GM21390 (cell line): ENCODE data around the gene FTO.

Experiments used
- ATAC-seq: cut with Tn5 transposase; IDR thresholded peaks from one replicate; pipeline ENCODE4 v1.9.1; 2021; ENCODE audit not compliant: unreplicated experiment

Gene FTO

GRCh38 chr16:53781023-53781605, 77.2 kb downstream of the FTO start:
- no peak for ATAC-seq

GRCh38 chr16:53782148-53782547, 78.2 kb downstream of the FTO start:
- ATAC-seq: no peak

GRCh38 chr16:53784291-53784690, 80.3 kb downstream of the FTO start:
- no peak for ATAC-seq

- no peak for ATAC-seq
Measured at GRCh38 chr16:53785044-53785443, 81.1 kb downstream of the FTO start.

- no peak for ATAC-seq
Measured at GRCh38 chr16:53785916-53786315, 82.0 kb downstream of the FTO start.

GRCh38 chr16:53787423-53787822, 83.5 kb downstream of the FTO start:
- no peak for ATAC-seq

GRCh38 chr16:53789137-53789536, 85.2 kb downstream of the FTO start:
- no peak for ATAC-seq

GRCh38 chr16:53792161-53792951, 88.4 kb downstream of the FTO start:
- ATAC-seq: no peak

- no peak for ATAC-seq
Measured at GRCh38 chr16:53803451-53803850, 99.5 kb downstream of the FTO start.

GRCh38 chr16:53803998-53804397, 100.0 kb downstream of the FTO start:
- ATAC-seq: no peak

GRCh38 chr16:53804467-53804866, 100.5 kb downstream of the FTO start:
- ATAC-seq: no peak

GRCh38 chr16:53805113-53805512, 101.2 kb downstream of the FTO start:
- no peak for ATAC-seq

GRCh38 chr16:53805752-53806151, 101.8 kb downstream of the FTO start:
- ATAC-seq: no peak

GRCh38 chr16:53809088-53809932, 105.4 kb downstream of the FTO start:
- no peak for ATAC-seq

GRCh38 chr16:53812914-53813313, 109.0 kb downstream of the FTO start:
- no peak for ATAC-seq

GRCh38 chr16:53814801-53815200, 110.8 kb downstream of the FTO start:
- no peak for ATAC-seq

GRCh38 chr16:53816211-53816836, 112.4 kb downstream of the FTO start:
- no peak for ATAC-seq

GRCh38 chr16:53817117-53817755, 113.3 kb downstream of the FTO start:
- ATAC-seq: no peak

GRCh38 chr16:53817812-53818550, 114.0 kb downstream of the FTO start:
- ATAC-seq: no peak

GRCh38 chr16:53821487-53821886, 117.5 kb downstream of the FTO start:
- ATAC-seq: no peak
